ENCODE data around the gene TENT4A. TPM values are rescaled to one million over a fixed set of nuclear protein-coding genes. Genes with fewer than 3 reads are reported as not detected.

TENT4A gene
- total and polyA plus RNA-seq, 2 of the 13 experiments (the other 11 are each of a cell fraction or from before 2014, with no cell fraction given) = 6.3 to 13.3 TPM

DNA sequence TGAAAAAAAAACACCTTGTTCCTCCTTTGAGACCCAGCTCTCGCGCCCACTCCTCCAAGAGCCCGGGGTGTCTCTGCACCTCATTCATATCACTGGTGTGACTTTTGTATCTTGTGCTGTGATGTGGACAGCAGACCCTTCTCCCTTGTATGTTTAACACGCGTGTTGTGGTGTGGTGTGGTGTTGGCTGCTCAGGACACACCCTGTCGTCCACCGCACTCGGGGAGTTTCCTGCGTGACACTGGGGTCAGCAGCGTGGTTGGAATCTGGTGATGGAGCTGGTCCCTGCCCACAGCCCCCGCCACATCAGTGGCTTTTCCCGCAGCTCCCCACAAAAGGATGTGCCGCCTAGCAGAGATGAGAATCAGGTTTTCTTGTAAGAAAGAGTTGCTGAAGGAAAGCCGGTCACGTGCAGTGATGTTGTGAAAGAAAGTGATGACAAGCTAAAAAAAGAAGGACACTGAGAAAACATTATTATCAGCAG lies 61.5 kb downstream of the TENT4A start:
- POLR2A ChIA-PET = no interaction called here

More for the DNA sequence above, 61.5 kb downstream of the TENT4A start:
- H4K20me1 ChIP-seq (ENCODE audit: insufficient read depth, low read length) = no peaks in the 10 kb centered on the region
- H3K9me3 ChIP-seq (ENCODE audit: low read length) = no peaks in the 10 kb centered on the region
- no peak overlapping the region for H3K9ac ChIP-seq (ENCODE audit: insufficient read depth, low read depth, low read length)
- H3K27me3 ChIP-seq (ENCODE audit: control insufficient read depth in 1 of 2, insufficient read depth in 2 of 2, low read length in 2 of 2) = peaks cover 0 to 3% of the 10 kb centered on the region in 2 experiments; a peak in 1 of 5 replicates
- no peaks in the 10 kb centered on the region for H3K36me3 ChIP-seq (replicated peaks in 1 of 2; ENCODE audit: control insufficient read depth in 1 of 2, insufficient read depth in 2 of 2, low read length in 2 of 2)
- 0 out of 4 replicates have a peak, but pooled peaks of 1 of the 2 experiments have one; percentile 21 for TF ChIP-seq MAFK (conservative IDR thresholded peaks at IDR 0.05 in 1 of 2, IDR thresholded peaks at IDR 0.05 in 1 of 2; ENCODE audit: low read length in 2 of 2)
- no peak for TF ChIP-seq NFRKB (IDR thresholded peaks at IDR 0.05)
- TF ChIP-seq, protein P1, sequence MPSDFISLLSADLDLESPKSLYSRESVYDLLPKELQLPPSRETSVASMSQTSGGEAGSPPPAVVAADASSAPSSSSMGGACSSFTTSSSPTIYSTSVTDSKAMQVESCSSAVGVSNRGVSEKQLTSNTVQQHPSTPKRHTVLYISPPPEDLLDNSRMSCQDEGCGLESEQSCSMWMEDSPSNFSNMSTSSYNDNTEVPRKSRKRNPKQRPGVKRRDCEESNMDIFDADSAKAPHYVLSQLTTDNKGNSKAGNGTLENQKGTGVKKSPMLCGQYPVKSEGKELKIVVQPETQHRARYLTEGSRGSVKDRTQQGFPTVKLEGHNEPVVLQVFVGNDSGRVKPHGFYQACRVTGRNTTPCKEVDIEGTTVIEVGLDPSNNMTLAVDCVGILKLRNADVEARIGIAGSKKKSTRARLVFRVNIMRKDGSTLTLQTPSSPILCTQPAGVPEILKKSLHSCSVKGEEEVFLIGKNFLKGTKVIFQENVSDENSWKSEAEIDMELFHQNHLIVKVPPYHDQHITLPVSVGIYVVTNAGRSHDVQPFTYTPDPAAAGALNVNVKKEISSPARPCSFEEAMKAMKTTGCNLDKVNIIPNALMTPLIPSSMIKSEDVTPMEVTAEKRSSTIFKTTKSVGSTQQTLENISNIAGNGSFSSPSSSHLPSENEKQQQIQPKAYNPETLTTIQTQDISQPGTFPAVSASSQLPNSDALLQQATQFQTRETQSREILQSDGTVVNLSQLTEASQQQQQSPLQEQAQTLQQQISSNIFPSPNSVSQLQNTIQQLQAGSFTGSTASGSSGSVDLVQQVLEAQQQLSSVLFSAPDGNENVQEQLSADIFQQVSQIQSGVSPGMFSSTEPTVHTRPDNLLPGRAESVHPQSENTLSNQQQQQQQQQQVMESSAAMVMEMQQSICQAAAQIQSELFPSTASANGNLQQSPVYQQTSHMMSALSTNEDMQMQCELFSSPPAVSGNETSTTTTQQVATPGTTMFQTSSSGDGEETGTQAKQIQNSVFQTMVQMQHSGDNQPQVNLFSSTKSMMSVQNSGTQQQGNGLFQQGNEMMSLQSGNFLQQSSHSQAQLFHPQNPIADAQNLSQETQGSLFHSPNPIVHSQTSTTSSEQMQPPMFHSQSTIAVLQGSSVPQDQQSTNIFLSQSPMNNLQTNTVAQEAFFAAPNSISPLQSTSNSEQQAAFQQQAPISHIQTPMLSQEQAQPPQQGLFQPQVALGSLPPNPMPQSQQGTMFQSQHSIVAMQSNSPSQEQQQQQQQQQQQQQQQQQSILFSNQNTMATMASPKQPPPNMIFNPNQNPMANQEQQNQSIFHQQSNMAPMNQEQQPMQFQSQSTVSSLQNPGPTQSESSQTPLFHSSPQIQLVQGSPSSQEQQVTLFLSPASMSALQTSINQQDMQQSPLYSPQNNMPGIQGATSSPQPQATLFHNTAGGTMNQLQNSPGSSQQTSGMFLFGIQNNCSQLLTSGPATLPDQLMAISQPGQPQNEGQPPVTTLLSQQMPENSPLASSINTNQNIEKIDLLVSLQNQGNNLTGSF (CRISPR knock-in tag; IDR thresholded peaks at IDR 0.05) = no peak
- no peak overlapping the region for H3K27ac ChIP-seq (ENCODE audit: extremely low read length, insufficient read depth, low read length)
- H3K4me1 ChIP-seq (ENCODE audit: insufficient read depth, low read length) = no peaks in the 10 kb centered on the region
- H2AFZ ChIP-seq (ENCODE audit: low read length) = no peak overlapping the region
- 75% methylated on average over 15 of the region's 15 CpGs for WGBS (ENCODE audit: low lambda C conversion rate)
- in situ Hi-C loops (cut with HindIII; ENCODE audit: extremely low pct_ligation_motif_present, low pct_unique_long_range_greater_than_20kb) = no loop called here
- CTCF ChIA-PET (ENCODE audit: low intra/inter-chr PET ratio, low total read pairs) = no interaction called here
- no peaks in the 10 kb centered on the region for H3K79me2 ChIP-seq (ENCODE audit: insufficient read depth, low read length)
- ATAC-seq (no peak), DNase-seq (ENCODE audit: low spot score) (no peak), FAIRE-seq (no peak)
- intact Hi-C loops (cut with micrococcal nuclease; ENCODE audit: unreplicated experiment) = no loop called here
- no peak overlapping the region for H3K4me2 ChIP-seq (ENCODE audit: low read depth, low read length)
- H3K4me3 ChIP-seq (replicated peaks in 1 of 3; ENCODE audit: insufficient read depth in 1 of 3, low read depth in 2 of 3, low read length in 3 of 3) = no peak overlapping the region
- no TSS peak for BruUV-seq (replicated peaks)

All from HepG2 (cell line).